WTC11 (cell line): ENCODE results near the gene RABGAP1.

Experiments used
- FOXP1 ChIP-seq: sonication (generic); formaldehyde crosslinking; IDR thresholded peaks from 2 replicates; pipeline ENCODE4 v1.8.0; 2022; ENCODE audit warnings: missing genetic modification reagents, mild to moderate bottlenecking, moderate library complexity, borderline replicate concordance
- KAT7 ChIP-seq: sonication (generic); formaldehyde crosslinking; IDR thresholded peaks from 2 replicates; pipeline ENCODE4 v1.8.1; 2023; ENCODE audit warnings: missing genetic modification reagents, mild to moderate bottlenecking, borderline replicate concordance

- TF ChIP-seq FOXP1 (CRISPR knock-in tag) (no peak), KAT7 (CRISPR knock-in tag) (no peak)
Observed at GRCh38 chr9:123061216-123061615, 120.4 kb downstream of the RABGAP1 start.
